Astrocyte (in vitro differentiated cells and primary cell): ENCODE results near the gene MEIS3. TPM values are rescaled to one million over a fixed set of nuclear protein-coding genes. Genes with fewer than 3 reads are reported as not detected.
A peak's percentile ranks its signal among the peaks of the same experiment; 100 is the strongest.

ENCODE experiments used
- DNase-seq: peaks from one replicate; pipeline ENCODE4 v3.0.0-alpha.2; 2010; ENCODE audit warnings: low read depth
- FAIRE-seq: peaks from 2 replicates; lab custom pipeline; 2011; peaks lifted over from hg19 to GRCh38; lab: Jason Lieb, UNC
- H2AFZ ChIP-seq: 2 replicates; pipeline ENCODE4 v1.6.0; 2012; ENCODE audit warnings: low read depth, low read length, inconsistent platforms
- H3K27ac ChIP-seq: 2 replicates; pipeline ENCODE4 v1.5.1; 2011; ENCODE audit warnings: low read depth, low read length, inconsistent platforms
- H3K27me3 ChIP-seq: 2 replicates; pipeline ENCODE4 v1.6.0; 2011; ENCODE audit warnings: low read length, inconsistent platforms; ENCODE audit not compliant: insufficient read depth
- H3K36me3 ChIP-seq: 2 replicates; pipeline ENCODE4 v1.5.1; 2011; ENCODE audit warnings: low read length, inconsistent platforms; ENCODE audit not compliant: insufficient read depth
- H3K4me1 ChIP-seq: 2 replicates; pipeline ENCODE4 v1.5.1; 2011; ENCODE audit warnings: low read length, inconsistent platforms; ENCODE audit not compliant: insufficient read depth
- H3K4me2 ChIP-seq: 2 replicates; pipeline ENCODE4 v1.6.0; 2012; ENCODE audit warnings: low read length, inconsistent platforms
- H3K4me3 ChIP-seq: 2 replicates; pipeline ENCODE4 v1.5.1; 2011; ENCODE audit warnings: low read depth, mild to moderate bottlenecking, low read length, inconsistent platforms; ENCODE audit not compliant: insufficient read depth
- H3K79me2 ChIP-seq: 2 replicates; pipeline ENCODE4 v1.6.0; 2012; ENCODE audit warnings: mild to moderate bottlenecking, low read length, inconsistent platforms; ENCODE audit not compliant: insufficient read depth
- H3K9ac ChIP-seq: 2 replicates; pipeline ENCODE4 v1.6.0; 2012; ENCODE audit warnings: mild to moderate bottlenecking, low read length, inconsistent platforms
- H3K9me3 ChIP-seq: 2 replicates; pipeline ENCODE4 v1.5.1; 2012; ENCODE audit warnings: low read depth, mild to moderate bottlenecking, low read length, inconsistent platforms; ENCODE audit not compliant: insufficient read depth
- H4K20me1 ChIP-seq: 2 replicates; pipeline ENCODE4 v1.6.0; 2012; ENCODE audit warnings: low read length, inconsistent platforms; ENCODE audit not compliant: insufficient read depth
- H3K27ac Mint-ChIP-seq: one replicate; pipeline ENCODE4 v1.8.0; 2021; ENCODE audit warnings: mild to moderate bottlenecking, mixed read lengths; ENCODE audit not compliant: unreplicated experiment
- H3K27me3 Mint-ChIP-seq: one replicate; pipeline ENCODE4 v1.8.0; 2021; ENCODE audit warnings: low read depth, mixed read lengths; ENCODE audit not compliant: unreplicated experiment
- H3K36me3 Mint-ChIP-seq: one replicate; pipeline ENCODE4 v1.8.0; 2021; ENCODE audit warnings: low read depth, mixed read lengths; ENCODE audit not compliant: unreplicated experiment
- H3K4me1 Mint-ChIP-seq: one replicate; pipeline ENCODE4 v1.8.0; 2021; ENCODE audit warnings: low read depth, mixed read lengths; ENCODE audit not compliant: unreplicated experiment
- H3K4me3 Mint-ChIP-seq: one replicate; pipeline ENCODE4 v1.8.0; 2021; ENCODE audit warnings: mild to moderate bottlenecking, moderate library complexity, mixed read lengths; ENCODE audit not compliant: unreplicated experiment
- H3K9me3 Mint-ChIP-seq: one replicate; pipeline ENCODE4 v1.8.0; 2021; ENCODE audit warnings: mild to moderate bottlenecking, mixed read lengths; ENCODE audit not compliant: unreplicated experiment
- CTCF ChIP-seq: IDR thresholded peaks from 2 replicates; pipeline ENCODE4 v1.5.1; 2011; ENCODE audit warnings: low read depth, mild to moderate bottlenecking, inconsistent platforms, low read length, moderate library complexity; ENCODE audit not compliant: insufficient read depth
- EZH2 ChIP-seq: IDR thresholded peaks from 2 replicates; pipeline ENCODE4 v1.6.1; 2012; ENCODE audit warnings: mild to moderate bottlenecking, low read length, inconsistent platforms; ENCODE audit not compliant: insufficient read depth
- total RNA-seq: library from RNA; stranded (reverse); gene quantifications from 2 replicates; pipeline ENCODE4 v1.2.1, GENCODE V29; 2021

The MEIS3 gene
- total RNA-seq, 1 donor from 2014 or later, result 71.1 TPM

- DNase-seq (peak; percentile 19), FAIRE-seq (no peak)
- peaks cover 3% of the 10 kb centered on the region for H4K20me1 ChIP-seq
- H3K27me3 ChIP-seq, result peaks cover 2% of the 10 kb centered on the region
- no peak overlapping the region for H3K4me2 ChIP-seq
- TF ChIP-seq CTCF (no peak), EZH2 (no peak)
- H3K27me3 Mint-ChIP-seq, result no peaks in the 10 kb centered on the region
- peaks cover 35% of the 10 kb centered on the region for H3K36me3 Mint-ChIP-seq
- no peak overlapping the region for H3K9ac ChIP-seq
- no peak overlapping the region for H3K27ac Mint-ChIP-seq
- H3K79me2 ChIP-seq, result no peaks in the 10 kb centered on the region
- no peaks in the 10 kb centered on the region for H3K4me1 Mint-ChIP-seq
- no peaks in the 10 kb centered on the region for H3K9me3 ChIP-seq
- no peak overlapping the region for H3K27ac ChIP-seq
- H3K4me3 Mint-ChIP-seq, result no peak overlapping the region
- no peak overlapping the region for H3K4me3 ChIP-seq
- H3K36me3 ChIP-seq, result no peaks in the 10 kb centered on the region
- H3K9me3 Mint-ChIP-seq, result peaks cover 4% of the 10 kb centered on the region
- no peak overlapping the region for H2AFZ ChIP-seq
- H3K4me1 ChIP-seq, result no peaks in the 10 kb centered on the region
These were observed 8.2 kb downstream of the MEIS3 start for GRCh38 chr19:47411101-47411500.

GRCh38 chr19:47408156-47408938 lies 11.0 kb downstream of the MEIS3 start:
- Mint-ChIP-seq H3K27me3 (peaks cover 2% of the 10 kb centered on the region), H3K36me3 (peaks cover 37% of the 10 kb centered on the region), H3K27ac (no peak overlapping the region), H3K4me1 (no peaks in the 10 kb centered on the region), H3K4me3 (no peak overlapping the region), H3K9me3 (peaks cover 4% of the 10 kb centered on the region)
- H3K27ac ChIP-seq, result no peak overlapping the region
- H3K4me1 ChIP-seq, result no peaks in the 10 kb centered on the region
- no peak overlapping the region for H3K9ac ChIP-seq
- no peak for FAIRE-seq
- no peak for DNase-seq
- H2AFZ ChIP-seq, result no peak overlapping the region
- H3K4me3 ChIP-seq, result no peak overlapping the region
- H3K27me3 ChIP-seq, result no peaks in the 10 kb centered on the region
- no peak overlapping the region for H3K4me2 ChIP-seq
- H3K36me3 ChIP-seq, result no peaks in the 10 kb centered on the region
- H3K9me3 ChIP-seq, result no peaks in the 10 kb centered on the region
- H4K20me1 ChIP-seq, result no peaks in the 10 kb centered on the region
- H3K79me2 ChIP-seq, result no peaks in the 10 kb centered on the region
- TF ChIP-seq CTCF (no peak), EZH2 (no peak)

- TF ChIP-seq EZH2 (no peak), CTCF (no peak)
- Histone ChIP-seq H3K9ac (no peak overlapping the region), H3K4me1 (no peaks in the 10 kb centered on the region), H3K79me2 (no peaks in the 10 kb centered on the region), H3K4me3 (no peak overlapping the region), H3K36me3 (no peaks in the 10 kb centered on the region), H3K27me3 (no peaks in the 10 kb centered on the region), H3K27ac (no peak overlapping the region), H2AFZ (no peak overlapping the region), H3K4me2 (no peak overlapping the region), H4K20me1 (no peaks in the 10 kb centered on the region), H3K9me3 (no peaks in the 10 kb centered on the region)
- no peak overlapping the region for H3K4me3 Mint-ChIP-seq
- DNase-seq, result no peak
- peaks cover 4% of the 10 kb centered on the region for H3K9me3 Mint-ChIP-seq
- H3K27me3 Mint-ChIP-seq, result peaks cover 2% of the 10 kb centered on the region
- H3K4me1 Mint-ChIP-seq, result no peaks in the 10 kb centered on the region
- H3K36me3 Mint-ChIP-seq, result peaks cover 35% of the 10 kb centered on the region
- H3K27ac Mint-ChIP-seq, result no peak overlapping the region
- FAIRE-seq, result no peak
These were observed 11.9 kb downstream of the MEIS3 start for GRCh38 chr19:47407417-47407774.
